Tongue (tissue), 2 donors: ENCODE results near the gene LRP6. TPM values are rescaled to one million over a fixed set of nuclear protein-coding genes. Genes with fewer than 3 reads are reported as not detected.
"Not testable (repeated sequence)": the region's sequence is repeated elsewhere in the genome, so short reads cannot be mapped to it uniquely, and the experiment has no call there.

Experiments used
- DNase-seq: peaks from one replicate; pipeline ENCODE4 v3.0.0-alpha.2; 2015
- total RNA-seq: library from RNA; depleted of rRNA; stranded (reverse); fragments of >200 nt; gene quantifications from one replicate; pipeline ENCODE4 v1.2.3, GENCODE V29; 2014

The LRP6 gene
- total RNA-seq, 1 donor from 2014 or later = 77.6 TPM

- no peak for DNase-seq
Observed at GRCh38 chr12:12180575-12180974, 86.3 kb downstream of the LRP6 start.

- DNase-seq = no peak
Observed at GRCh38 chr12:12180136-12180535, 86.7 kb downstream of the LRP6 start.

- DNase-seq = no peak
Observed at GRCh38 chr12:12178559-12178958, 88.3 kb downstream of the LRP6 start.

GRCh38 chr12:12176402-12176801 lies 90.4 kb downstream of the LRP6 start:
- no peak for DNase-seq

GRCh38 chr12:12171991-12172511 lies 94.8 kb downstream of the LRP6 start:
- peak; percentile 25 for DNase-seq

GRCh38 chr12:12167847-12168246 lies 99.0 kb downstream of the LRP6 start:
- DNase-seq = no peak

DNA sequence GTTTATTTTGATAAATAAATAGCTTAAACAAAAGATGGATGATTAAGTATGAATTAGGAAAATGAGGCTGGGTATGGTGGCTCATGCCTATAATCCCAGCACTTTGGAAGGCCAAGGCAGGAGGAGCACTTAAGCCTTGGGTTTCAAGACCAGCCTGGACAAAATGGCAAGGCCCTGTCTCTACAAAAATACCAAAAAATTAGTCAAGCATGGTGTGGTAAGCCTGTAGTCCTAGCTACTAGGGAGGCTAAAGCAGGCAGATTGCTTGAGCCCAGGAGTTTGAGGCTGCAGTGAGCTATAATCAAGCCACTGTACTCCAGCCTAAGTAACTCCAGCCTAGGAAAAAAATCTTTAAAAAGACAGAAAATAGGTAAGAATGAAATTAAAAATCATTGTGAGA lies 100.1 kb downstream of the LRP6 start:
- DNase-seq = no peak

DNA sequence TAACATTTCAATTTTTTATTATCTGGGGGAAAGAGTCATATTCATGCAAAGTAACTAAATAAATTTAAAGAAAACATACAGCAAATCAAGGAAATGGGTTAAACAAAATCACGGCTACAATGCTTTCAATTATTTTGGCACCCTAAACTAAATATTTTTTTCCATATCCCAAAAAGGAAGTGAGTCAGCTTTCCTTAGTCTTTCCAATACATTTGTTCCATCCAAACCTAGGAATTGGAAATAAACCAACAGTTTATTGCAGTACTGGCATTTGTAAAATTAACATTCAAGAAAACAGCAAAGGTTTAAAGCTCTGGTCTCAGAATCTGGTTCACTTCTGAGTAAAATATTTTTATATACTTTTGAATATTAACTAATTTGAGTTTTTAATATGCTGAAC lies 106.9 kb downstream of the LRP6 start:
- peak; percentile 53 for DNase-seq

DNA sequence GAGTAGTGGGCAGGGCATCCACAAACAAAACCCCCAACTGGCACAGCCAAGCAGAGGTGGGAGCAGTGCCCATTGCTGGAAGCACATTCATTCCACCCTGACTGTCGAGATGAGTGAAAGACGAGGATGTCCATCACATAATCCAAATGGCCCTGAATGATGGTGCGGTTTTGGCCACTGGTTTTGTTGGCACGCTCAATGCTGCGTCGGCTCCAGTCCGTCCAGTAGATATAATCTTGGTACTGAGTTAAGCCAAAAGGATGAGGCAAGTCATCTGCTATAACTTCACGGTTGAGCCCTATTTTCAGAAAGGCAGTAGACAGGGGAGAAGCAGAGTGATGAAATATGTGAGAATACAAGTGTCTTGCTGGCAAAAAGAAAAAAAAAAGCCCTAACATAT lies 108.0 kb downstream of the LRP6 start:
- no peak for DNase-seq

- DNase-seq = no peak
Observed at GRCh38 chr12:12157424-12157823, 109.4 kb downstream of the LRP6 start.

GRCh38 chr12:12156828-12157227 lies 110.0 kb downstream of the LRP6 start:
- no peak for DNase-seq

- no peak for DNase-seq
Observed at GRCh38 chr12:12156116-12156515, 110.7 kb downstream of the LRP6 start.

GRCh38 chr12:12153596-12153995 lies 113.2 kb downstream of the LRP6 start:
- no peak for DNase-seq

DNA sequence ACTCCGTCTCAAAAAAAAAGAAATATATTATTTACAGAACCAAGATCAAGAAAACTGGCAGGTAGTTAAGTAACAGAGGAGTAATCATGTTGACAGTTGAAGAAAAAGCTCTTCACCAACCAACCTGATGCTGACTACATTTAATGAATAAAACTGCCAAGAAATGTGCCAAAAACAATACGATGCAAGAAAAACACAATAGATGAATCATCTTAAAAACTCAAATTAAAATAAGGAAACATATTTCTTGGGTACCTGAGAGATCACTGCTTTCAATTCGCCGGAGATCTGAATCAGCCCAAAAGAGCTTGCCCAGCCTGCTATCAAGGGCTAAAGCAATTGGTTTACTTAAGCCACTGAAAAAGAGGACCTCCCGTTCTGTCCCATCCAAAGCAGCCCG lies 119.7 kb downstream of the LRP6 start:
- no peak for DNase-seq

DNA sequence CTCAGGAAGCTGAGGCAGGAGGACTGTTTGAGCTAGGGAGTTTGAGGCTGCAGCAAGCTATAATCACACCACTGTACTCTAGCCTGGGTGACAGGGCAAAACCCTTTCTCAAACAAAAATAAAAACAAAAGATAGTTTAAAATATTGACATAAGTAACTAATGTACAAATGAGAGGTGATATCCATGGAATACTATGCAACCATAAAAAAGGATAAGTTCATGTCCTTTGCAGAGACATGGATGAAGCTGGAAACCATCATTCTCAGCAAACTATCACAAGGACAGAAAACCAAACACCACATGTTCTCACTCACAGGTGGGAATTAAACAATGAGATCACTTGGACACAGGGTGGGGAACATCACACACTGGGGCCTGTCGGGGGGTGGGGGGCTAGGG lies 122.3 kb downstream of the LRP6 start:
- not testable (repeated sequence) for DNase-seq

- no peak for DNase-seq
Observed at GRCh38 chr12:12141000-12141399, 125.8 kb downstream of the LRP6 start.

GRCh38 chr12:12138203-12139154 lies 128.4 kb downstream of the LRP6 start:
- no peak for DNase-seq

DNA sequence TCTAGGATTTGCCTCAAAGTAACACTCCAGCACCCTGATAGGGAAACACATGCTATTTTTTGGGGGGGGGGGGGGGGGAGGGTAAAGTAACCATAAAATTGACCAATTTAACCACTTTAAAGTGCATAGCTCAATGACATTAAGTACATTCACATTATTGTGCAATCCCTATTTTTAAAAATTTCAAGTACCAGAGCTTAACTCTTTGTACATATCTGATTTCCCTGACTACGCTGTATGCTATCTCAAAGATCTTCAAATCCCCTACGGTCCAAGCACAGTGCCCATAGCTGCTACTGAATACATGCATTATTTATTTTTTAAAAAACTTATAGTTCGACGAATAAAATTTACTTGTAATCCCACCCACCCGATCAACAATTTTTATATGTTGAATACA lies 133.1 kb downstream of the LRP6 start:
- DNase-seq = no peak

GRCh38 chr12:12133259-12133658 lies 133.6 kb downstream of the LRP6 start:
- DNase-seq = no peak

DNA sequence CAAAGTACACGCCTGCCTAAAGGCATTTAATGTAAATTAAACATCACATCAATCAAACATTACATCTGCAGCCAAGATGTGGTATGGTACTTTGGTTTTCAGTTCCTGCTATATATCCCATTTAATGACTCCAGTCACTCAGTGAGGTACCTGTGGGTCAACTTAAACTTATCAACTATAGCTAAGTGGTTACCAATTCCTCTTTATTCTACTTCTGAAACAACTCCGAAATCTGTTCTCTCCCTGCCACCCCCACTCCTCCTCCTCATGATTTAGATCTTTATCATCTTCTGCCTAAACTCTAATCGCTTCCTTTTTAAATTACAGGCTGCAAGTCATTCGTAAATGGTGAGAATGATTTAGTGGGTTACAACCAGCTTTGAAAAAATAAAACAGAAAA lies 138.2 kb downstream of the LRP6 start:
- DNase-seq = no peak

DNA sequence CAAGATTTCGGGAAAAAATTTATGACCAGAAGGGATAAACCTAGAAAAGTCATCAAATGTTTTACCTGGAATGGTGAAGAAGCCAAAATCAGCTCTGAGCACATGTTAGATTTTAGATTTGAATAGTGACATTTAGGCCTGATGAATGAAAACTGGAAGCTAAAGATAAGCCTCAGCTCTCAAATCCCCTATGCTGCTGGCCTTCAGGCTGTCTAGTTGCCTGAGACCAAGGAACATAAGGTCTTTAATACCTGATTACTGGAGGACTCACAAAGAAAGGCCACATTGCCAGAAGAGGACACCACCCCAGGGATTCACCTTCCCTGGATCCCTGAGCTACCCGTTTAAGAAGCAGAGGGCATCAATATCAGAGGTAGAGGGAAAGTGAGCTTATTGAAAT lies 139.5 kb downstream of the LRP6 start:
- no peak for DNase-seq

GRCh38 chr12:12126551-12126950 lies 140.3 kb downstream of the LRP6 start:
- DNase-seq = no peak

- no peak for DNase-seq
Observed at GRCh38 chr12:12123036-12123604, 143.7 kb downstream of the LRP6 start.

GRCh38 chr12:12121061-12121460 lies 145.8 kb downstream of the LRP6 start:
- no peak for DNase-seq
